Measurements from ENCODE around the gene NUDCD2.

DNA sequence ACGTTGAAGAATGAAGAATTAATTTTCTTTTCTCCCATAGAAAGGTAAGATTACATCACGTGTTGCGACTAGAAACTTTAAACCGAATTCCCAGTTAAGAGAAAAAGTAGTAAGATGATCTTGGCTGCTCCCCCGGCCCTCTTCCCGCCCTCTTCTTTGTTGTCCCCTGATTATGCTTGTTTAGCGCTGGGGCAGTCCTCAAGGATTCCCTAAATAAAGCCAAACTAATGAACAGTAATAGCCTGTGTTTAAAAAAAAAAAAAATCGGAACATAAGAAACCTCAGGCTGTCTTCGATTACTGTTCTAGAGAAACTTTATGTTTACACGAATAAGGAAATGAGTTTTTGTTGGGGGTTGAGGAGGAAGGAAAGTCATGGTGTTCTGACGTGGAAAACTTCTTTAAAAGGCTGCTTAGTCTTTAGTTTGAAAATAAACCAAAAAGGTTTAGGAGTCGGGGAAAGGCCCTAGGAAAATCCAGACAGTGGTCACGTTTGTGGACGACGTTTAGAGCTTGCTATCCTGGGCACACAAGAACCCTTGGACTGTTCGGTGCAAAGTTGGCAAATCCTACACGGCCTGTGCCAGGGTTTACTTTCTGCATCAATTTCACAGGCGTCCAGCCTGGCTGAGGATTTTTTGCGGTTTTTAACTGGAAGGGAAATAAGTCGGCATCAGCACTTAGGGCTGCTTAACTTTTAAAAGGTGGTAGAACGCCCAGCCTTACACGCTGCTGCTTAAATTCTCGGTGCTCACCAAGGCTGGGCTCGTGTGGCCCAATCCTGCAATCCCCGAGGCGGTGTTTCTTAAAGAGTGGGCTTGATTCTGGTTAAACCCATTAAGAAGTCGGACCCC, 44.4 kb upstream of the NUDCD2 start:
- TF ChIP-seq CTCF (IDR thresholded peaks at IDR 0.05) (no peak), EP300 (IDR thresholded peaks at IDR 0.05) (peak in 1 of 4 donors; percentile 22)
